ENCODE data around the gene RUSC1. TPM values are rescaled to one million over a fixed set of nuclear protein-coding genes. Genes with fewer than 3 reads are reported as not detected.
"Not testable (repeated sequence)": the region's sequence is repeated elsewhere in the genome, so short reads cannot be mapped to it uniquely, and the experiment has no call there.

The RUSC1 gene
- total RNA-seq, 2 experiments from 2014 or later, result 10.7 to 11.8 TPM

GRCh38 chr1:155326631-155327037, 5.9 kb downstream of the RUSC1 start:
- no peaks in the 10 kb centered on the region for H3K9me3 Mint-ChIP-seq
- H3K27me3 Mint-ChIP-seq, result no peaks in the 10 kb centered on the region
- ChIA-PET POLR2A (no interaction called here), CTCF (interaction anchor here (1.7 kb wide), 1 partner anchor 76 kb away, joined by 8 read pairs; no protein-coding TSS in a partner anchor)
- H3K4me1 Mint-ChIP-seq (ENCODE audit: low read depth), result peaks cover 21% of the 10 kb centered on the region
- ATAC-seq (ENCODE audit: poor library complexity) (no peak), DNase-seq (no peak)
- Histone ChIP-seq H3K36me3 (ENCODE audit: insufficient read depth, low read length) (peaks cover 19% of the 10 kb centered on the region), H3K27me3 (ENCODE audit: control insufficient read depth in 1 of 2, insufficient read depth in 2 of 2, low read length in 2 of 2) (no peaks in the 10 kb centered on the region), H3K4me3 (ENCODE audit: low read length) (no peak overlapping the region), H3K9me3 (ENCODE audit: control insufficient read depth in 1 of 2, insufficient read depth in 1 of 2, low read length in 2 of 2) (no peaks in the 10 kb centered on the region), H3K4me1 (ENCODE audit: insufficient read depth, low read length) (peaks cover 33% of the 10 kb centered on the region), H3K27ac (ENCODE audit: low read depth in 1 of 2, low read length in 2 of 2) (no peak overlapping the region)
- H3K27ac Mint-ChIP-seq, result no peak overlapping the region
- intact Hi-C loops (cut with DNase I, micrococcal nuclease), result no loop called here
- no peak for TF ChIP-seq CTCF (IDR thresholded peaks at IDR 0.05)
- peaks cover 23% of the 10 kb centered on the region for H3K36me3 Mint-ChIP-seq (ENCODE audit: low read depth)
- no peak overlapping the region for H3K4me3 Mint-ChIP-seq

- Mint-ChIP-seq H3K27me3 (no peaks in the 10 kb centered on the region), H3K4me1 (ENCODE audit: low read depth) (peaks cover 13% of the 10 kb centered on the region), H3K4me3 (no peak overlapping the region), H3K36me3 (ENCODE audit: low read depth) (peaks cover 23% of the 10 kb centered on the region), H3K27ac (no peak overlapping the region), H3K9me3 (no peaks in the 10 kb centered on the region)
- Histone ChIP-seq H3K4me1 (ENCODE audit: insufficient read depth, low read length) (peaks cover 20% of the 10 kb centered on the region), H3K4me3 (ENCODE audit: low read length) (no peak overlapping the region), H3K27ac (ENCODE audit: low read depth in 1 of 2, low read length in 2 of 2) (peak overlapping the region in 1 of 2 donors; percentile 21), H3K27me3 (ENCODE audit: control insufficient read depth in 1 of 2, insufficient read depth in 2 of 2, low read length in 2 of 2) (no peaks in the 10 kb centered on the region), H3K36me3 (ENCODE audit: insufficient read depth, low read length) (peaks cover 19% of the 10 kb centered on the region), H3K9me3 (ENCODE audit: control insufficient read depth in 1 of 2, insufficient read depth in 1 of 2, low read length in 2 of 2) (no peaks in the 10 kb centered on the region)
- ChIA-PET POLR2A (no interaction called here), CTCF (interaction anchor here (0.6 kb wide), 1 partner anchor 275 kb away, joined by 3 read pairs; no protein-coding TSS in a partner anchor)
- no peak for TF ChIP-seq CTCF (IDR thresholded peaks at IDR 0.05)
- ATAC-seq (ENCODE audit: poor library complexity) (no peak), DNase-seq (no peak)
- intact Hi-C loops (cut with DNase I, micrococcal nuclease), result no loop called here
These were observed 7.3 kb downstream of the RUSC1 start for GRCh38 chr1:155327981-155328380.

GRCh38 chr1:155328856-155329255, 8.2 kb downstream of the RUSC1 start:
- DNase-seq; H3K9me3 Mint-ChIP-seq; H3K4me3 Mint-ChIP-seq; H3K4me3 ChIP-seq (ENCODE audit: low read length); H3K27me3 ChIP-seq (ENCODE audit: control insufficient read depth in 1 of 2, insufficient read depth in 2 of 2, low read length in 2 of 2); POLR2A ChIA-PET; H3K27ac Mint-ChIP-seq; H3K27me3 Mint-ChIP-seq; ATAC-seq (ENCODE audit: poor library complexity); intact Hi-C loops (cut with DNase I, micrococcal nuclease); H3K27ac ChIP-seq (ENCODE audit: low read depth in 1 of 2, low read length in 2 of 2); H3K9me3 ChIP-seq (ENCODE audit: control insufficient read depth in 1 of 2, insufficient read depth in 1 of 2, low read length in 2 of 2): not testable (repeated sequence)
- Mint-ChIP-seq H3K4me1 (ENCODE audit: low read depth) (peaks cover 13% of the 10 kb centered on the region), H3K36me3 (ENCODE audit: low read depth) (peaks cover 30% of the 10 kb centered on the region)
- Histone ChIP-seq H3K4me1 (ENCODE audit: insufficient read depth, low read length) (peaks cover 15% of the 10 kb centered on the region), H3K36me3 (ENCODE audit: insufficient read depth, low read length) (peaks cover 19% of the 10 kb centered on the region)
- CTCF ChIA-PET, result interaction anchor here (1.1 kb wide), 1 partner anchor 78 kb away, joined by 3 read pairs; no protein-coding TSS in a partner anchor

GRCh38 chr1:155329980-155330598, 9.4 kb downstream of the RUSC1 start:
- Mint-ChIP-seq H3K4me3 (no peak overlapping the region), H3K27ac (no peak overlapping the region), H3K4me1 (ENCODE audit: low read depth) (peaks cover 13% of the 10 kb centered on the region), H3K9me3 (no peaks in the 10 kb centered on the region), H3K36me3 (ENCODE audit: low read depth) (peaks cover 35% of the 10 kb centered on the region), H3K27me3 (no peaks in the 10 kb centered on the region)
- H3K4me1 ChIP-seq (ENCODE audit: insufficient read depth, low read length), result peaks cover 6% of the 10 kb centered on the region
- no peak for DNase-seq
- no peak for ATAC-seq (ENCODE audit: poor library complexity)
- no peaks in the 10 kb centered on the region for H3K27me3 ChIP-seq (ENCODE audit: control insufficient read depth in 1 of 2, insufficient read depth in 2 of 2, low read length in 2 of 2)
- H3K36me3 ChIP-seq (ENCODE audit: insufficient read depth, low read length), result peaks cover 25% of the 10 kb centered on the region
- ChIA-PET CTCF (no interaction called here), POLR2A (no interaction called here)
- no peaks in the 10 kb centered on the region for H3K9me3 ChIP-seq (ENCODE audit: control insufficient read depth in 1 of 2, insufficient read depth in 1 of 2, low read length in 2 of 2)
- TF ChIP-seq CTCF (IDR thresholded peaks at IDR 0.05), result no peak
- no peak overlapping the region for H3K27ac ChIP-seq (ENCODE audit: low read depth in 1 of 2, low read length in 2 of 2)
- intact Hi-C loops (cut with DNase I, micrococcal nuclease), result loop anchor here in 1 of 2 experiments (10.0 kb wide), 1 partner anchor 405 kb away; no protein-coding TSS in a partner anchor
- no peak overlapping the region for H3K4me3 ChIP-seq (ENCODE audit: low read length)
